GM12878 (cell line): ENCODE data around the gene MCM3AP. TPM values are rescaled to one million over a fixed set of nuclear protein-coding genes. Genes with fewer than 3 reads are reported as not detected.

Source experiments
- ATAC-seq: fragments of 200-7000 bp; cut with Tn5 transposase; 3 replicates; pipeline ENCODE4 v1.9.1; 2020; ENCODE audit warnings: mild to moderate bottlenecking, moderate library complexity
- BruUV-seq: library from RNA; stranded (reverse); fragments of 400-500 nt; replicated peaks from 2 replicates; lab custom pipeline; 2021; lab: Mats Ljungman, UMichigan
- CTCF ChIA-PET: fragments of 300-600 bp; sonication (Branson Sonifier 250); formaldehyde crosslinking; extraction: SDS; loops from one replicate; lab custom pipeline; 2021; ENCODE audit warnings: inconsistent platforms; lab: Yijun Ruan, JAX
- POLR2A ChIA-PET: fragments of 350-600 bp; formaldehyde crosslinking; extraction: SDS; loops from one replicate; lab custom pipeline; 2021; ENCODE audit warnings: inconsistent platforms; lab: Charles Lee
- RAD21 ChIA-PET: fragments of 300-600 bp; sonication (Branson Sonifier 250); formaldehyde crosslinking; loops from one replicate; lab custom pipeline; 2023; ENCODE audit warnings: antibody characterized with exemption; ENCODE audit not compliant: unreplicated experiment; lab: Charles Lee
- SMC1A ChIA-PET: fragments of 300-600 bp; sonication (Branson Sonifier 250); formaldehyde crosslinking; loops from one replicate; lab custom pipeline; 2023; ENCODE audit not compliant: unreplicated experiment, uncharacterized antibody; lab: Charles Lee
- DNase-seq: peaks from one replicate; pipeline ENCODE4 v3.0.0-alpha.2; 2011; ENCODE audit warnings: low read depth, low spot score
- FAIRE-seq: peaks from 3 replicates; lab custom pipeline; 2011; peaks lifted over from hg19 to GRCh38; lab: Jason Lieb, UNC
- H2AFZ ChIP-seq: 2 replicates; pipeline ENCODE4 v1.6.0; 2011; ENCODE audit warnings: low read depth, low read length, control low read depth; ENCODE audit not compliant: control insufficient read depth
- H3K27ac ChIP-seq: 2 replicates; pipeline ENCODE4 v1.5.1; 2011; ENCODE audit warnings: control low read depth; ENCODE audit not compliant: control insufficient read depth, insufficient read depth
- H3K27me3 ChIP-seq, 2 experiments: replicated peaks in 1 of 2; 2 replicates each; pipeline versions ENCODE4 v1.6.0 to v1.6.1; 2011; ENCODE audit warnings: low read length in 1 of 2; ENCODE audit not compliant: control insufficient read depth in 2 of 2, insufficient read depth in 2 of 2
- H3K36me3 ChIP-seq, 2 experiments: 2 replicates each; pipeline ENCODE4 v1.5.1; 2011; ENCODE audit warnings: low read length in 1 of 2; ENCODE audit not compliant: control insufficient read depth in 2 of 2, insufficient read depth in 2 of 2
- H3K4me1 ChIP-seq: 2 replicates; pipeline ENCODE4 v1.6.1; 2011; ENCODE audit warnings: mild to moderate bottlenecking, low read length, moderate library complexity, mixed read lengths; ENCODE audit not compliant: control insufficient read depth, insufficient read depth
- H3K4me2 ChIP-seq: 2 replicates; pipeline ENCODE4 v1.6.0; 2011; ENCODE audit warnings: control low read depth; ENCODE audit not compliant: control insufficient read depth, insufficient read depth
- H3K4me3 ChIP-seq: fragments of 200-600 bp; sonication (generic); 2 replicates; pipeline ENCODE4 v1.5.1; 2016
- H3K79me2 ChIP-seq: 2 replicates; pipeline ENCODE4 v1.6.0; 2011; ENCODE audit warnings: low read length; ENCODE audit not compliant: control insufficient read depth, insufficient read depth
- H3K9ac ChIP-seq: 2 replicates; pipeline ENCODE4 v1.8.0; 2011; ENCODE audit warnings: low read length, control low read depth, mixed read lengths; ENCODE audit not compliant: control insufficient read depth, insufficient read depth
- H3K9me3 ChIP-seq: replicated peaks from 3 replicates; pipeline ENCODE4 v1.5.1; 2011; ENCODE audit warnings: mild to moderate bottlenecking, low read length; ENCODE audit not compliant: control insufficient read depth, insufficient read depth
- H4K20me1 ChIP-seq: 2 replicates; pipeline ENCODE4 v1.6.0; 2011; ENCODE audit not compliant: control insufficient read depth, insufficient read depth
- ATF2 ChIP-seq: IDR thresholded peaks from 2 replicates; pipeline ENCODE4 v1.6.1; 2012; ENCODE audit warnings: low read length, inconsistent platforms
- BHLHE40 ChIP-seq, 2 experiments: fragments of 450-650 bp in 1 of 2; IDR thresholded peaks; 2 replicates each; pipeline ENCODE4 v1.6.1; 2011 to 2017; ENCODE audit warnings: low read depth in 2 of 2, borderline replicate concordance in 1 of 2, improper control_type of control experiment in 1 of 2, low read length in 1 of 2, mild to moderate bottlenecking in 1 of 2
- CHD2 ChIP-seq: IDR thresholded peaks from 2 replicates; pipeline ENCODE4 v1.6.1; 2011; ENCODE audit warnings: low read depth, low read length, improper control_type of control experiment, borderline replicate concordance
- DPF2 ChIP-seq: fragments of 450-650 bp; IDR thresholded peaks from 2 replicates; pipeline ENCODE4 v1.6.1; 2017; ENCODE audit warnings: mild to moderate bottlenecking
- ESRRA ChIP-seq: IDR thresholded peaks from 2 replicates; pipeline ENCODE4 v1.6.1; 2012; ENCODE audit warnings: mild to moderate bottlenecking, low read length, improper control_type of control experiment
- EZH2 ChIP-seq: IDR thresholded peaks from 2 replicates; pipeline ENCODE4 v1.6.1; 2012; ENCODE audit warnings: low read depth, mild to moderate bottlenecking, control low read depth, inconsistent platforms, low read length, borderline replicate concordance; ENCODE audit not compliant: control insufficient read depth
- GATAD2B ChIP-seq: fragments of 450-650 bp; conservative IDR thresholded peaks from 2 replicates; pipeline ENCODE4 v1.6.1; 2017; ENCODE audit warnings: low read depth, mild to moderate bottlenecking, moderate library complexity
- JUND ChIP-seq: IDR thresholded peaks from 2 replicates; pipeline ENCODE4 v1.6.1; 2012; ENCODE audit warnings: low read depth, mild to moderate bottlenecking, low read length, improper control_type of control experiment, moderate library complexity
- MAX ChIP-seq: IDR thresholded peaks from 2 replicates; pipeline ENCODE4 v1.6.1; 2012; ENCODE audit warnings: low read depth, low read length, improper control_type of control experiment
- MXI1 ChIP-seq: fragments of 150-350 bp; IDR thresholded peaks from 2 replicates; pipeline ENCODE4 v1.6.1; 2011; ENCODE audit warnings: low read depth, mild to moderate bottlenecking, inconsistent platforms, low read length, improper control_type of control experiment
- PML ChIP-seq: IDR thresholded peaks from 2 replicates; pipeline ENCODE4 v1.6.1; 2012; ENCODE audit warnings: low read length, inconsistent platforms
- POLR2A ChIP-seq: IDR thresholded peaks from 2 replicates; pipeline ENCODE4 v1.6.1; 2011; ENCODE audit warnings: low read depth, mild to moderate bottlenecking, low read length
- SIN3A ChIP-seq: IDR thresholded peaks from 2 replicates; pipeline ENCODE4 v1.6.1; 2012; ENCODE audit warnings: low read depth, low read length, improper control_type of control experiment
- SKIL ChIP-seq: fragments of 450-650 bp; IDR thresholded peaks from 2 replicates; pipeline ENCODE4 v1.6.1; 2017; ENCODE audit warnings: mild to moderate bottlenecking, low read depth, inconsistent platforms; ENCODE audit not compliant: poor library complexity, severe bottlenecking
- SMAD5 ChIP-seq: IDR thresholded peaks from 2 replicates; pipeline ENCODE4 v1.6.1; 2016; ENCODE audit warnings: antibody characterized with exemption, low read depth
- SMARCA5 ChIP-seq: fragments of 450-650 bp; IDR thresholded peaks from 2 replicates; pipeline ENCODE4 v1.6.1; 2017; ENCODE audit warnings: mild to moderate bottlenecking
- YBX1 ChIP-seq: fragments of 450-650 bp; IDR thresholded peaks from 2 replicates; pipeline ENCODE4 v1.6.1; 2016; ENCODE audit warnings: antibody characterized with exemption
- YY1 ChIP-seq: IDR thresholded peaks from 2 replicates; pipeline ENCODE4 v1.6.1; 2011; ENCODE audit warnings: low read depth, mild to moderate bottlenecking, low read length
- ZBED1 ChIP-seq: IDR thresholded peaks from 2 replicates; pipeline ENCODE4 v1.6.1; 2016; ENCODE audit warnings: borderline replicate concordance
- ZNF207 ChIP-seq: fragments of 450-650 bp; IDR thresholded peaks from 2 replicates; pipeline ENCODE4 v1.6.1; 2014; ENCODE audit warnings: antibody characterized with exemption, mild to moderate bottlenecking, borderline replicate concordance
- WGBS: methylation state at CpG from one replicate; pipeline ENCODE4 v1.1.6; 2016; ENCODE audit warnings: low lambda C conversion rate; ENCODE audit not compliant: insufficient replicate concordance, insufficient coverage; ENCODE audit errors: missing lambda C conversion rate; 5-methylcytosine and 5-hydroxymethylcytosine counted together
- in situ Hi-C: fragments of 300-500 bp; cut with MboI; formaldehyde crosslinking; loops from 9 replicates; pipeline ENCODE4 v1.14.3; 2018; ENCODE audit warnings: mixed read lengths
- intact Hi-C: fragments of 100-400 bp; cut with micrococcal nuclease; formaldehyde crosslinking; loops from one replicate; pipeline ENCODE4 v1.14.2; 2022; ENCODE audit not compliant: unreplicated experiment
- polyA plus RNA-seq, 11 experiments: library from polyadenylated mRNA; depleted of rRNA in 4 of 11; unstranded in 6 of 11; stranded (reverse) in 5 of 11; fragments of >200 nt; fragmentation: Nextera tagmentation in 4 of 11; fragmentation: Illumina TruSeq in 1 of 11; extraction: Ambion mirVana in 4 of 11; extraction: Trizol in 1 of 11; gene quantifications; 1 replicate in 1 of 11; 2 replicates in 10 of 11; pipeline versions ENCODE4 v1.2.1 to v1.2.3, GENCODE V29; 2011 to 2016; ENCODE audit warnings: inconsistent platforms in 2 of 11, missing spikeins in 2 of 11, low read depth in 1 of 11
- total RNA-seq, 4 experiments: library from RNA; depleted of rRNA in 3 of 4; stranded (reverse); fragments of >200 nt in 3 of 4; fragmentation: Illumina TruSeq in 1 of 4; extraction: Trizol in 1 of 4; gene quantifications; 2 replicates each; pipeline versions ENCODE4 v1.2.1 to v1.2.3, GENCODE V29; 2013 to 2021

The MCM3AP gene
- total and polyA plus RNA-seq, 10 of the 15 experiments (the other 5 are each of a cell fraction or from before 2014, with no cell fraction given), result 6.1 to 95.7 (median 47.0) TPM

- no peaks in the 10 kb centered on the region for H3K27me3 ChIP-seq
- H3K9ac ChIP-seq, result peak overlapping the region; percentile 73
- BruUV-seq, result no TSS peak
- peaks cover 50% of the 10 kb centered on the region for H3K79me2 ChIP-seq
- SMC1A ChIA-PET, result interaction anchor here (0.6 to 2.5 kb wide), 3 partner anchors 24 to 142 kb away, joined by 4 to 15 read pairs (median 4); no protein-coding TSS in a partner anchor
- peaks cover 0 to 5% of the 10 kb centered on the region in 2 experiments; a peak in 2 of 4 replicates for H3K36me3 ChIP-seq
- in situ Hi-C loops, result no loop called here
- H3K4me2 ChIP-seq, result peak overlapping the region; percentile 90
- peak overlapping the region; percentile 73 for H3K27ac ChIP-seq
- CTCF ChIA-PET, result interaction anchor here (0.7 to 9.7 kb wide), 6 partner anchors 23 to 1090 kb away, joined by 3 to 59 read pairs (median 10); partner anchors contain the start of genes MCM3AP and YBEY
- peak overlapping the region; percentile 73 for H3K4me3 ChIP-seq
- POLR2A ChIA-PET, result interaction anchor here (1.2 to 1.3 kb wide), 2 partner anchors 12 to 24 kb away, joined by 3 to 4 read pairs; no protein-coding TSS in a partner anchor
- peak overlapping the region; percentile 70 for H2AFZ ChIP-seq
- ATAC-seq (peak; percentile 50), DNase-seq (no peak), FAIRE-seq (no peak)
- no peaks in the 10 kb centered on the region for H4K20me1 ChIP-seq
- H3K4me1 ChIP-seq, result peaks cover 5% of the 10 kb centered on the region; the same call in 1 of the 2 replicates
- intact Hi-C loops, result loop anchor here (5.0 kb wide), 2 partner anchors 58 to 87 kb away; partner anchors contain the start of genes MCM3AP and YBEY
- WGBS, result 9% methylated on average over 21 of the region's 72 CpGs
- RAD21 ChIA-PET, result interaction anchor here (4.0 kb wide), 1 partner anchor 25 kb away, joined by 19 read pairs; no protein-coding TSS in a partner anchor
- no peaks in the 10 kb centered on the region for H3K9me3 ChIP-seq
- TF ChIP-seq CHD2 (peak; percentile 11), MAX (peak; percentile 37), SKIL (no peak), SMAD5 (0 out of 2 replicates have a peak, but pooled peaks have one; percentile 9), YY1 (0 out of 2 replicates have a peak, but pooled peaks have one; percentile 28), ATF2 (no peak), ZBED1 (no peak), PML (no peak), ESRRA (no peak), EZH2 (no peak), SIN3A (peak; percentile 23; the same call in 1 of the 2 replicates), DPF2 (peak; percentile 42; the same call in 1 of the 2 replicates), GATAD2B (0 out of 2 replicates have a peak, but pooled peaks have one; percentile 55), YBX1 (no peak), MXI1 (0 out of 2 replicates have a peak, but pooled peaks have one; percentile 43), ZNF207 (no peak), BHLHE40 (IDR thresholded peaks at IDR 0.05; ENCODE audit: borderline replicate concordance in 1 of 2, low read depth in 2 of 2, low read length in 1 of 2) (peak in 1 of 2 experiments; percentile 1; a peak in 1 of 4 replicates), SMARCA5 (0 out of 2 replicates have a peak, but pooled peaks have one; percentile 35), POLR2A (peak; percentile 43), JUND (no peak)
These were observed 56.1 kb downstream of the MCM3AP start for GRCh38 chr21:46229133-46229922.
